PC-3 (cell line): ENCODE results near the gene KCNQ5.

Source experiments
- CTCF ChIP-seq: fragments of 300-600 bp; sonication (generic); conservative IDR thresholded peaks from 2 replicates; pipeline ENCODE4 v1.5.1; 2017; ENCODE audit warnings: antibody characterized with exemption, low read depth, mild to moderate bottlenecking, low read length
- EZH2phosphoT487 ChIP-seq: fragments of 300-600 bp; sonication (generic); IDR thresholded peaks from 2 replicates; pipeline ENCODE4 v1.6.1; 2018; ENCODE audit warnings: mild to moderate bottlenecking, antibody characterized with exemption, low read length, borderline replicate concordance

- no peak for TF ChIP-seq CTCF
- TF ChIP-seq EZH2phosphoT487: no peak
Measured at GRCh38 chr6:72665599-72665998, 43.7 kb downstream of the KCNQ5 start.
